Measurements from ENCODE around the gene ADAM19.

GRCh38 chr5:157582731-157583620 is 7.4 kb upstream of the ADAM19 start:
- TF ChIP-seq CTCF (IDR thresholded peaks at IDR 0.05) = no peak
- no peak for TF ChIP-seq POLR2A (IDR thresholded peaks at IDR 0.05)
